DOHH2 (cell line): Measurements from ENCODE around the gene SCAMP3.

Source experiments
- H3F3A ChIP-seq: fragments of 200-600 bp; sonication (generic), shearing (Covaris generic); 2 replicates; pipeline ENCODE4 v1.6.0; 2016; ENCODE audit warnings: antibody characterized with exemption, mild to moderate bottlenecking; ENCODE audit not compliant: control insufficient read depth, insufficient read depth
- H3K27ac ChIP-seq: fragments of 200-600 bp; sonication (generic); 2 replicates; pipeline ENCODE4 v1.5.1; 2014; ENCODE audit warnings: low read depth, mild to moderate bottlenecking, low read length, moderate library complexity
- H3K27me3 ChIP-seq: fragments of 200-600 bp; sonication (generic); 2 replicates; pipeline ENCODE4 v1.6.1; 2014; ENCODE audit warnings: mild to moderate bottlenecking, low read length, mixed read lengths; ENCODE audit not compliant: control insufficient read depth
- H3K36me3 ChIP-seq: fragments of 200-600 bp; sonication (generic); 2 replicates; pipeline ENCODE4 v1.6.1; 2014; ENCODE audit warnings: mild to moderate bottlenecking, low read length, moderate library complexity, mixed read lengths; ENCODE audit not compliant: control insufficient read depth
- H3K4me1 ChIP-seq: fragments of 200-600 bp; sonication (generic); 2 replicates; pipeline ENCODE4 v1.6.1; 2014; ENCODE audit warnings: mild to moderate bottlenecking, low read length, mixed read lengths; ENCODE audit not compliant: control insufficient read depth
- H3K4me2 ChIP-seq: fragments of 200-600 bp; sonication (generic); 2 replicates; pipeline ENCODE4 v1.6.0; 2014; ENCODE audit warnings: mild to moderate bottlenecking, low read length, moderate library complexity
- H3K4me3 ChIP-seq: fragments of 200-600 bp; sonication (generic); 2 replicates; pipeline ENCODE4 v1.5.1; 2014; ENCODE audit warnings: mild to moderate bottlenecking, low read length, mixed read lengths
- H3K79me2 ChIP-seq: fragments of 200-600 bp; sonication (generic); 2 replicates; pipeline ENCODE4 v1.6.1; 2014; ENCODE audit warnings: mild to moderate bottlenecking, low read length, mixed read lengths; ENCODE audit not compliant: control insufficient read depth
- H3K9me2 ChIP-seq: fragments of 200-600 bp; sonication (generic); replicated peaks from 2 replicates; pipeline ENCODE4 v1.6.1; 2014; ENCODE audit warnings: mild to moderate bottlenecking, low read length, mixed read lengths; ENCODE audit not compliant: control insufficient read depth
- H3K9me3 ChIP-seq: fragments of 200-600 bp; sonication (generic); 2 replicates; pipeline ENCODE4 v1.6.1; 2014; ENCODE audit warnings: antibody characterized with exemption, low read length, mixed read lengths; ENCODE audit not compliant: control insufficient read depth, insufficient read depth
- H4K20me1 ChIP-seq: fragments of 200-600 bp; sonication (generic); 2 replicates; pipeline ENCODE4 v1.6.0; 2014; ENCODE audit warnings: low read depth, mild to moderate bottlenecking, antibody characterized with exemption, low read length, moderate library complexity; ENCODE audit not compliant: control insufficient read depth, insufficient read depth
- CTCF ChIP-seq: fragments of 200-600 bp; sonication (generic); IDR thresholded peaks from one replicate; pipeline ENCODE4 v1.5.1; 2014; ENCODE audit warnings: antibody characterized with exemption, mild to moderate bottlenecking, low read depth, low read length; ENCODE audit not compliant: poor library complexity, severe bottlenecking
- EZH2phosphoT487 ChIP-seq: fragments of 200-600 bp; sonication (generic); IDR thresholded peaks from 2 replicates; pipeline ENCODE4 v1.6.1; 2017; ENCODE audit warnings: borderline replicate concordance, mild to moderate bottlenecking, antibody characterized with exemption, low read length, moderate library complexity, mixed read lengths

The SCAMP3 gene

GRCh38 chr1:155297384-155297783 is 35.2 kb upstream of the SCAMP3 start:
- Histone ChIP-seq H3K27me3 (no peaks in the 10 kb centered on the region), H3F3A (no peaks in the 10 kb centered on the region), H3K4me1 (peaks cover 22% of the 10 kb centered on the region), H3K4me3 (peak overlapping the region; percentile 54), H3K9me3 (no peaks in the 10 kb centered on the region), H3K4me2 (peak overlapping the region; percentile 74), H3K9me2 (no peaks in the 10 kb centered on the region), H3K27ac (peak overlapping the region; percentile 65), H3K36me3 (no peaks in the 10 kb centered on the region), H3K79me2 (no peaks in the 10 kb centered on the region), H4K20me1 (no peaks in the 10 kb centered on the region)
- TF ChIP-seq CTCF (peak; percentile 34), EZH2phosphoT487 (no peak)

- no peaks in the 10 kb centered on the region for H3F3A ChIP-seq
- H3K4me2 ChIP-seq = peak overlapping the region; percentile 74
- peaks cover 22% of the 10 kb centered on the region for H3K4me1 ChIP-seq
- H3K9me2 ChIP-seq = no peaks in the 10 kb centered on the region
- no peaks in the 10 kb centered on the region for H3K36me3 ChIP-seq
- H3K4me3 ChIP-seq = peak overlapping the region; percentile 54
- TF ChIP-seq EZH2phosphoT487 (no peak), CTCF (no peak)
- H3K27me3 ChIP-seq = no peaks in the 10 kb centered on the region
- H3K9me3 ChIP-seq = no peaks in the 10 kb centered on the region
- H3K79me2 ChIP-seq = no peaks in the 10 kb centered on the region
- no peaks in the 10 kb centered on the region for H4K20me1 ChIP-seq
- H3K27ac ChIP-seq = peak overlapping the region; percentile 65
Measured at GRCh38 chr1:155296661-155297060, 34.5 kb upstream of the SCAMP3 start.

GRCh38 chr1:155295942-155296267 is 33.7 kb upstream of the SCAMP3 start:
- no peak overlapping the region for H3K27ac ChIP-seq
- H3K79me2 ChIP-seq = no peaks in the 10 kb centered on the region
- peaks cover 22% of the 10 kb centered on the region for H3K4me1 ChIP-seq
- H3K4me3 ChIP-seq = no peak overlapping the region
- no peak for TF ChIP-seq EZH2phosphoT487
- no peak for TF ChIP-seq CTCF
- H3K9me2 ChIP-seq = no peaks in the 10 kb centered on the region
- H3K27me3 ChIP-seq = no peaks in the 10 kb centered on the region
- H3K36me3 ChIP-seq = no peaks in the 10 kb centered on the region
- H3K9me3 ChIP-seq = no peaks in the 10 kb centered on the region
- H3K4me2 ChIP-seq = no peak overlapping the region
- H3F3A ChIP-seq = no peaks in the 10 kb centered on the region
- H4K20me1 ChIP-seq = no peaks in the 10 kb centered on the region
